Natural killer cell (primary cell): ENCODE measurements around the gene EPHX1. TPM values are rescaled to one million over a fixed set of nuclear protein-coding genes. Genes with fewer than 3 reads are reported as not detected.

Experiments used
- ATAC-seq, 3 donors: fragments of 150-1000 bp in 2 of 3; fragments of 200-7000 bp in 1 of 3; cut with Tn5 transposase; 1 replicate in 1 of 3; 2 replicates in 2 of 3; pipeline ENCODE4 v1.10.0; 2021; ENCODE audit warnings: mild to moderate bottlenecking in 2 of 3, moderate library complexity in 2 of 3
- DNase-seq, 2 donors: peaks; one replicate each; pipeline versions ENCODE4 v3.0.0 to v3.0.0-alpha.2; 2013 to 2021; ENCODE audit warnings: mixed read lengths in 1 of 2
- H3K27ac ChIP-seq: one replicate; pipeline ENCODE4 v1.5.1; 2013; ENCODE audit warnings: mild to moderate bottlenecking, low read length
- H3K27me3 ChIP-seq: one replicate; pipeline ENCODE4 v1.6.1; 2013; ENCODE audit warnings: low read length; ENCODE audit not compliant: control insufficient read depth, insufficient read depth
- H3K36me3 ChIP-seq: one replicate; pipeline ENCODE4 v1.6.1; 2013; ENCODE audit warnings: low read length; ENCODE audit not compliant: control insufficient read depth, insufficient read depth
- H3K4me1 ChIP-seq: one replicate; pipeline ENCODE4 v1.6.1; 2013; ENCODE audit warnings: low read length; ENCODE audit not compliant: control insufficient read depth, insufficient read depth
- H3K4me3 ChIP-seq: one replicate; pipeline ENCODE4 v1.5.1; 2013; ENCODE audit warnings: low read length
- H3K9me3 ChIP-seq: one replicate; pipeline ENCODE4 v1.6.1; 2013; ENCODE audit warnings: low read length; ENCODE audit not compliant: control insufficient read depth, insufficient read depth
- H3K27ac Mint-ChIP-seq, 2 donors: one replicate each; pipeline ENCODE4 v1.8.0; 2022; ENCODE audit warnings: mild to moderate bottlenecking in 2 of 2, mixed read lengths in 2 of 2, moderate library complexity in 1 of 2
- H3K27me3 Mint-ChIP-seq, 2 donors: one replicate each; pipeline ENCODE4 v1.8.0; 2022; ENCODE audit warnings: low read depth in 2 of 2, mixed read lengths in 2 of 2
- H3K36me3 Mint-ChIP-seq: one replicate; pipeline ENCODE4 v1.8.0; 2022; ENCODE audit warnings: mixed read lengths
- H3K4me1 Mint-ChIP-seq, 2 donors: one replicate each; pipeline ENCODE4 v1.8.0; 2022; ENCODE audit warnings: mixed read lengths in 2 of 2
- H3K4me3 Mint-ChIP-seq: one replicate; pipeline ENCODE4 v1.8.0; 2022; ENCODE audit warnings: mild to moderate bottlenecking, moderate library complexity, mixed read lengths
- H3K9me3 Mint-ChIP-seq, 2 donors: one replicate each; pipeline ENCODE4 v1.8.0; 2022; ENCODE audit warnings: mixed read lengths in 2 of 2
- CTCF ChIP-seq: fragments of 200-600 bp; IDR thresholded peaks from one replicate; pipeline ENCODE4 v1.8.0; 2022; ENCODE audit warnings: antibody characterized with exemption
- WGBS: methylation state at CpG from one replicate; pipeline ENCODE4 v1.1.7; 2013; ENCODE audit warnings: missing lambda C conversion rate; ENCODE audit not compliant: insufficient coverage; 5-methylcytosine and 5-hydroxymethylcytosine counted together
- intact Hi-C: fragments of 100-400 bp; cut with micrococcal nuclease; formaldehyde crosslinking; loops from one replicate; pipeline ENCODE4 v1.14.2; 2022
- total RNA-seq, 4 donors: library from RNA; stranded (reverse); fragments of 120-200 nt in 1 of 4; gene quantifications; one replicate each; pipeline versions ENCODE4 v1.2.3 to v1.2.4, GENCODE V29; 2013 to 2022

Gene EPHX1
- total RNA-seq, 3 donors from 2014 or later (not counting 1 experiment from before 2014, with no cell fraction given), result 1.1 to 2.3 (median 1.5) TPM

- peak overlapping the region; percentile 88 to 95 for H3K27ac Mint-ChIP-seq
- Histone ChIP-seq H3K36me3 (peaks cover 24% of the 10 kb centered on the region), H3K4me3 (no peak overlapping the region), H3K27ac (peak overlapping the region; percentile 61), H3K27me3 (no peaks in the 10 kb centered on the region), H3K9me3 (no peaks in the 10 kb centered on the region), H3K4me1 (peaks cover 58% of the 10 kb centered on the region)
- intact Hi-C loops, result loop anchor here (10.0 kb wide), 1 partner anchor 127 kb away; no protein-coding TSS in a partner anchor
- 50% methylated on average over 4 of the region's 4 CpGs for WGBS
- no peaks in the 10 kb centered on the region for H3K36me3 Mint-ChIP-seq
- no peak for TF ChIP-seq CTCF
- ATAC-seq (no peak), DNase-seq (no peak)
- H3K4me3 Mint-ChIP-seq, result peak overlapping the region; percentile 81
- peaks cover 39 to 63% of the 10 kb centered on the region in 2 donors for H3K4me1 Mint-ChIP-seq
- H3K27me3 Mint-ChIP-seq, result no peaks in the 10 kb centered on the region
- H3K9me3 Mint-ChIP-seq, result no peaks in the 10 kb centered on the region
Observed at GRCh38 chr1:225847610-225848009, 37.7 kb downstream of the EPHX1 start.

DNA sequence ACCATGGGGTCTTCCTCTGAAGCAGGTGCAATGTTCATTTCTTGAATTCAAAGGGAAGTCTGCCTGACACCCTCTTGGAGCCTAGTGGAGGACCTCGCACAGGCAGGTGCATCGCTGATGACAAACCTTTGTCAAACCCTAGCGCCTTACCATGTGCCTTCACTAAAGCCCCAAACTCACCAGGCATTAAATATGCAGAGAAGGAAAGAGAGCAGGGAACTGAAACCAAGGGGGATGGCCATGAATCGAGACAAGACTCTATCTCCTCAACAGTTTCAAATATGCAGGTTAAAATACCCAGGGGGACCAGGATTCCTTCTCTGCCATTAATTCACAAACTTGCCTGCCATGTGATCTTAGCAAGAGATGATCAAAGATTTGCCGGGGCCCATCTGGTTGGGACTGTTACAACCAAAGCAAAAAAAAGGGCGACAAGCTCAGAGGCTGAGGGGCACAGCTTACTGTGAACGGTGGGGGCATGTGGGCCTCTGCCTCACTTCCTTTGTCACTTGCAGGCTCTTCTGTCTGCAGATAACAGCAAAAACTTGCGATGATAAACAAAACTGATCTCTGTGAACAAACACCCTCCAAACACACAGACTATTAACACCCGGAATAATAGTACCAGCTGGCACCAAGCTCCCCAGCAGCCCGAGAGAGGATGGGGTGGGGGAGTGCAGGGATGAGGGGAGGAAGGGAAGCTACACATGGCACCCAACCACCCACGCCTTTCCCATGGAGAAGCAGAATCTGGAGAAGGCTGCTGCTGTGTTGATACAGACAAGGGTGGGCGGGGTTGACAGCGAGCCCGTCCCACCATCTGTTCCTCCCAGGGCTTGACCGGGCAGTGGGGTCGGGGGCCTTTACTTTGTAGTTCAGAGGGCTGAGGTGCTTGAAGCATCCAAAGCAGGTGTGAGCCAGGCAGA lies 38.4 kb downstream of the EPHX1 start:
- 30% methylated on average over 13 of the region's 16 CpGs for WGBS
- H3K4me1 ChIP-seq, result peaks cover 63% of the 10 kb centered on the region
- no peaks in the 10 kb centered on the region for H3K9me3 Mint-ChIP-seq
- peak overlapping the region; percentile 81 for H3K4me3 Mint-ChIP-seq
- H3K27me3 ChIP-seq, result no peaks in the 10 kb centered on the region
- no peak overlapping the region for H3K4me3 ChIP-seq
- H3K27ac Mint-ChIP-seq, result peak overlapping the region; percentile 88 to 95
- peaks cover 40 to 65% of the 10 kb centered on the region in 2 donors for H3K4me1 Mint-ChIP-seq
- intact Hi-C loops, result loop anchor here (10.0 kb wide), 1 partner anchor 127 kb away; no protein-coding TSS in a partner anchor
- H3K36me3 ChIP-seq, result peaks cover 31% of the 10 kb centered on the region
- no peaks in the 10 kb centered on the region for H3K9me3 ChIP-seq
- ATAC-seq, result peak; percentile 76 to 81 (median 78)
- no peaks in the 10 kb centered on the region for H3K36me3 Mint-ChIP-seq
- H3K27me3 Mint-ChIP-seq, result no peaks in the 10 kb centered on the region
- no peak for TF ChIP-seq CTCF
- peak in 1 of 2 donors; percentile 67 for DNase-seq
- peak overlapping the region; percentile 61 for H3K27ac ChIP-seq

- intact Hi-C loops, result loop anchor here (5.0 to 10.0 kb wide), 2 partner anchors 73 to 125 kb away; partner anchors contain the start of gene SRP9
- Histone ChIP-seq H3K4me1 (peaks cover 63% of the 10 kb centered on the region), H3K9me3 (no peaks in the 10 kb centered on the region), H3K36me3 (peaks cover 47% of the 10 kb centered on the region), H3K4me3 (no peak overlapping the region), H3K27ac (peak overlapping the region; percentile 61), H3K27me3 (no peaks in the 10 kb centered on the region)
- H3K9me3 Mint-ChIP-seq, result no peaks in the 10 kb centered on the region
- H3K27ac Mint-ChIP-seq, result peak overlapping the region; percentile 88 to 95
- no peaks in the 10 kb centered on the region for H3K27me3 Mint-ChIP-seq
- H3K36me3 Mint-ChIP-seq, result peaks cover 11% of the 10 kb centered on the region
- peak overlapping the region; percentile 38 for H3K4me3 Mint-ChIP-seq
- H3K4me1 Mint-ChIP-seq, result peaks cover 40 to 68% of the 10 kb centered on the region in 2 donors
- ATAC-seq, result peak; percentile 65 to 77 (median 73)
- TF ChIP-seq CTCF, result no peak
- WGBS, result 29% methylated on average over 6 of the region's 7 CpGs
- peak; percentile 57 to 61 for DNase-seq
Observed at GRCh38 chr1:225849925-225850324, 40.0 kb downstream of the EPHX1 start.
